Osteocyte (in vitro differentiated cells): Measurements from ENCODE around the gene XRCC4. TPM values are rescaled to one million over a fixed set of nuclear protein-coding genes. Genes with fewer than 3 reads are reported as not detected.
A peak's percentile ranks its signal among the peaks of the same experiment; 100 is the strongest.

Experiments used
- DNase-seq: peaks from one replicate; pipeline ENCODE4 v3.0.0; 2021; ENCODE audit warnings: mixed read lengths; ENCODE audit not compliant: unreplicated experiment; ENCODE audit errors: extremely low spot score
- H3K27ac Mint-ChIP-seq: one replicate; pipeline ENCODE4 v1.8.0; 2021; ENCODE audit warnings: mild to moderate bottlenecking, mixed read lengths; ENCODE audit not compliant: unreplicated experiment
- H3K27me3 Mint-ChIP-seq: one replicate; pipeline ENCODE4 v1.8.0; 2021; ENCODE audit warnings: mixed read lengths; ENCODE audit not compliant: unreplicated experiment
- H3K36me3 Mint-ChIP-seq: one replicate; pipeline ENCODE4 v1.8.0; 2021; ENCODE audit warnings: mixed read lengths; ENCODE audit not compliant: unreplicated experiment
- H3K4me1 Mint-ChIP-seq: one replicate; pipeline ENCODE4 v1.8.0; 2021; ENCODE audit warnings: mixed read lengths; ENCODE audit not compliant: unreplicated experiment
- H3K4me3 Mint-ChIP-seq: one replicate; pipeline ENCODE4 v1.8.0; 2021; ENCODE audit warnings: mild to moderate bottlenecking, moderate library complexity, mixed read lengths; ENCODE audit not compliant: unreplicated experiment
- H3K9me3 Mint-ChIP-seq: one replicate; pipeline ENCODE4 v1.8.0; 2021; ENCODE audit warnings: mixed read lengths; ENCODE audit not compliant: unreplicated experiment
- total RNA-seq: library from RNA; stranded (reverse); gene quantifications from 2 replicates; pipeline ENCODE4 v1.2.1, GENCODE V29; 2021
- TF ChIP-seq, protein P1 (sequence below): fragments of 200-600 bp; sonication (generic); IDR thresholded peaks from 2 replicates; pipeline ENCODE4 v1.5.0; 2021; ENCODE audit warnings: antibody characterized with exemption, mild to moderate bottlenecking, moderate library complexity

Gene XRCC4
- total RNA-seq, 1 donor from 2014 or later, result 4.2 TPM

DNA sequence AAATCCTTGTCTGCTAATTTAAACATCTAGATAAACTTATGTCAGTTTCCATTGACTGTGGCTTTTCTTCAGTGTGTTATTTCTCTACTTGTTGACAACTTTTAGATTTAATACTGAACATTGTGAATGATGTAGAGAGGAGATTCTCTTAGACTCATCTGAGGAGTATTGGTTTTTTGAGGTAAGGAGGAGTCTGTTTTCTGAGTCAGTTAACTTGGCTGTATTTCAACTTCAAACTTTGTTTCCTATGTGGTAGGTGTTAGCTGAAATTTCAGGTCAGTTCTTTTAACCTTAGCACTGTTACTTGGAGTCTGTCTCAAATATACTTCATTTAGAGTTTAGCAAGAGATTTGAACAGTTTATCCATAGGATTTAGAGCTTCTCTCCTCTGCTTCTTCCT, 67.9 kb downstream of the XRCC4 start:
- no peaks in the 10 kb centered on the region for H3K36me3 Mint-ChIP-seq
- peaks cover 8% of the 10 kb centered on the region for H3K9me3 Mint-ChIP-seq
- peak overlapping the region; percentile 61 for H3K27ac Mint-ChIP-seq
- H3K4me1 Mint-ChIP-seq, result peaks cover 26% of the 10 kb centered on the region
- TF ChIP-seq, protein P1, sequence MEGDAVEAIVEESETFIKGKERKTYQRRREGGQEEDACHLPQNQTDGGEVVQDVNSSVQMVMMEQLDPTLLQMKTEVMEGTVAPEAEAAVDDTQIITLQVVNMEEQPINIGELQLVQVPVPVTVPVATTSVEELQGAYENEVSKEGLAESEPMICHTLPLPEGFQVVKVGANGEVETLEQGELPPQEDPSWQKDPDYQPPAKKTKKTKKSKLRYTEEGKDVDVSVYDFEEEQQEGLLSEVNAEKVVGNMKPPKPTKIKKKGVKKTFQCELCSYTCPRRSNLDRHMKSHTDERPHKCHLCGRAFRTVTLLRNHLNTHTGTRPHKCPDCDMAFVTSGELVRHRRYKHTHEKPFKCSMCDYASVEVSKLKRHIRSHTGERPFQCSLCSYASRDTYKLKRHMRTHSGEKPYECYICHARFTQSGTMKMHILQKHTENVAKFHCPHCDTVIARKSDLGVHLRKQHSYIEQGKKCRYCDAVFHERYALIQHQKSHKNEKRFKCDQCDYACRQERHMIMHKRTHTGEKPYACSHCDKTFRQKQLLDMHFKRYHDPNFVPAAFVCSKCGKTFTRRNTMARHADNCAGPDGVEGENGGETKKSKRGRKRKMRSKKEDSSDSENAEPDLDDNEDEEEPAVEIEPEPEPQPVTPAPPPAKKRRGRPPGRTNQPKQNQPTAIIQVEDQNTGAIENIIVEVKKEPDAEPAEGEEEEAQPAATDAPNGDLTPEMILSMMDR, result no peak
- H3K4me3 Mint-ChIP-seq, result no peak overlapping the region
- DNase-seq, result no peak
- no peaks in the 10 kb centered on the region for H3K27me3 Mint-ChIP-seq

DNA sequence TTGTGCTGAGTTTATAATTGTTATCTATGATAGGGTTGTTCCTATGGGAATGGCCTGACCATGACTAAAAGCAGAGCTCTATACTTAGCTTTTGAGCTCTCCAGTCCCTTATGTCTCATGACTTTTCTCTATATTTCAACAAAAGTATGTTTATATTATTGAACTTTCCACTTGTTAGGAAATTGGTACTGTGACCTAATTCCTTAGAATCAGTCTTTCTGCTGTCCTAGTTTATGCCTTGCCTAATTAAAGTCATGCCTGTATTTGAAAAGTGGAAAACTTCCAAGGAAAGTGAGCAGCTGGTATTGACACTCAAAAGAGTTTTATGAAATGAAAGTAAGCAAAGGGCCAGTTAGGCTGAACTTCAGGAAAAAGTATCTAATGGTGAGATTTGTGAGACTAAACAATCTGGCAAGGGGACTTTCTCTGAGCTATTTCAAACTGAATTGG, 68.6 kb downstream of the XRCC4 start:
- Mint-ChIP-seq H3K9me3 (peaks cover 8% of the 10 kb centered on the region), H3K27me3 (no peaks in the 10 kb centered on the region), H3K4me1 (peaks cover 29% of the 10 kb centered on the region), H3K27ac (peak overlapping the region; percentile 61), H3K4me3 (no peak overlapping the region), H3K36me3 (no peaks in the 10 kb centered on the region)
- TF ChIP-seq, protein P1, result no peak
- DNase-seq, result no peak

DNA sequence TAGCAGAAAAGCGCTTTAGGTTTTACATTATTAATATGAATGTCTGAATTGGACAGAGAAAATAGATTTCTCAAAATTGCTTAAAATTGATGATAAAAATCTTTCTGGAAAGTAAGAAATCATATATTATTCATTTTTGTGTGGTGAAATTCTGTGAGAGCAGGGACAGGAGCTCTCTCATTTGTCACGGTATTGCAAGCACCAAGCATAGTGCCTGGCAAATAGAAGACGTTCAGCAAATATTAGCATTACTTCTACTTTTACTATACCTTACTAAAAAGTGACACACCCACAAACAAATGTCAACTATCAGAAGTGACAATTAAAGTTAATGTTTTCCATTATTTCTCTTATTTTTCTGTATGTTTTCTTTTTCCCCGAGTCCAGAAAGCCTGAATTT, 69.1 kb downstream of the XRCC4 start:
- TF ChIP-seq, protein P1, result no peak
- H3K27me3 Mint-ChIP-seq, result no peaks in the 10 kb centered on the region
- DNase-seq, result no peak
- peak overlapping the region; percentile 61 for H3K27ac Mint-ChIP-seq
- peaks cover 8% of the 10 kb centered on the region for H3K9me3 Mint-ChIP-seq
- H3K4me1 Mint-ChIP-seq, result peaks cover 29% of the 10 kb centered on the region
- H3K36me3 Mint-ChIP-seq, result no peaks in the 10 kb centered on the region
- no peak overlapping the region for H3K4me3 Mint-ChIP-seq

DNA sequence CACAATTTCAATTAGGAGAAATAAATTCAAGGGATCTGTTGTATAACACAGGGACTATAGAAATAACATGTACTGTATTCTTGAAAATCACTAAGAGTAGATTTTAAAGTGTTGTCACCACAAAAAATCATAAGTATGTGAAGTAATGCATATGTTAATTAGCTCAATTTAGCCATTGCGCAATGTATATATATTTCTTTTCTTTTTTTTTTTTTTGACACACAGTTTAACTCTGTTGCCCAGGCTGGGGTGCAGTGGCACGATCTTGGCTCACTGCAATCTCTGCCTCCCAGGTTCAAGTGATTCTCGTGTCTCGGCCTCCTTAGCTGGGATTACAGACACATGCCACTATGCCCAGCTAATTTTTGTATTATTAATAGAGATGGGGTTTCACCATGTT, 70.2 kb downstream of the XRCC4 start:
- H3K27me3 Mint-ChIP-seq, result no peaks in the 10 kb centered on the region
- peaks cover 8% of the 10 kb centered on the region for H3K9me3 Mint-ChIP-seq
- no peak overlapping the region for H3K27ac Mint-ChIP-seq
- TF ChIP-seq, protein P1, result no peak
- no peak for DNase-seq
- H3K4me1 Mint-ChIP-seq, result peaks cover 26% of the 10 kb centered on the region
- H3K36me3 Mint-ChIP-seq, result no peaks in the 10 kb centered on the region
- H3K4me3 Mint-ChIP-seq, result no peak overlapping the region

DNA sequence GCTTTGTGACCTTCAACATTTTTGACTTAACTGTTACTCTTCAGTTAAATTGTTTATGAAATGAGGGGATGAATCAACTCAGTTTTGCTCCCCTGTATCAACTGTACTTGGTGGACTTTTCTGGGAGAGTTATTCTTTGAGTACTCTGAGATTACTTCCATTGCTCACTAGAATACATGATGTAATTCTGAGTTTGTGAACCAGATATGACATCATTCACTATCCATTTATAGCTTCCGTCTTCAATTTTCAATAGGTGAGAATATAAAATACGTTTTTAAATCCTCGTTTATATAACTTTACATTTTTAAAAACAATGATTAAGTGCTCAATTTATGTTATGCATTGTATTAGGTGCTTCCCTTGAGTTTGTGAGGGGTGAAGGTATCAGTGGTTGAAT, 71.0 kb downstream of the XRCC4 start:
- DNase-seq, result no peak
- peaks cover 8% of the 10 kb centered on the region for H3K9me3 Mint-ChIP-seq
- no peak overlapping the region for H3K4me3 Mint-ChIP-seq
- H3K4me1 Mint-ChIP-seq, result peaks cover 26% of the 10 kb centered on the region
- H3K27ac Mint-ChIP-seq, result no peak overlapping the region
- no peaks in the 10 kb centered on the region for H3K36me3 Mint-ChIP-seq
- H3K27me3 Mint-ChIP-seq, result no peaks in the 10 kb centered on the region
- TF ChIP-seq, protein P1, result no peak
